ENCODE measurements around the gene WWC2.

DNA sequence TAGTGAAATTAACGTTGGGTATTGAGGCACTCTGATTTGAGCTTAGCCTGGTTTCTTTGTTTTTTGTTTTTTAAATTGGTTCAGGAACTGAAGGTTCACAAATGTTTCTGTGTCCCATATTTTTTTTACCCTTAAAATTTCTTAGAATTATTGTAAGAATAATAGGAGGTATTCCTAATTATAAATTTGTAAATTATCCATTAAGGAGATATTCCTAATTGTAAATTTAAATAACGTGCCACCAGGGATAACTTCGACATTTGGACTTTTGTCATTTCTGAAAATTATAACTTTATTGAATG lies 1.2 kb downstream of the WWC2 start:
- no peak for TF ChIP-seq POLR2A (IDR thresholded peaks at IDR 0.05)
- TF ChIP-seq, protein P1, sequence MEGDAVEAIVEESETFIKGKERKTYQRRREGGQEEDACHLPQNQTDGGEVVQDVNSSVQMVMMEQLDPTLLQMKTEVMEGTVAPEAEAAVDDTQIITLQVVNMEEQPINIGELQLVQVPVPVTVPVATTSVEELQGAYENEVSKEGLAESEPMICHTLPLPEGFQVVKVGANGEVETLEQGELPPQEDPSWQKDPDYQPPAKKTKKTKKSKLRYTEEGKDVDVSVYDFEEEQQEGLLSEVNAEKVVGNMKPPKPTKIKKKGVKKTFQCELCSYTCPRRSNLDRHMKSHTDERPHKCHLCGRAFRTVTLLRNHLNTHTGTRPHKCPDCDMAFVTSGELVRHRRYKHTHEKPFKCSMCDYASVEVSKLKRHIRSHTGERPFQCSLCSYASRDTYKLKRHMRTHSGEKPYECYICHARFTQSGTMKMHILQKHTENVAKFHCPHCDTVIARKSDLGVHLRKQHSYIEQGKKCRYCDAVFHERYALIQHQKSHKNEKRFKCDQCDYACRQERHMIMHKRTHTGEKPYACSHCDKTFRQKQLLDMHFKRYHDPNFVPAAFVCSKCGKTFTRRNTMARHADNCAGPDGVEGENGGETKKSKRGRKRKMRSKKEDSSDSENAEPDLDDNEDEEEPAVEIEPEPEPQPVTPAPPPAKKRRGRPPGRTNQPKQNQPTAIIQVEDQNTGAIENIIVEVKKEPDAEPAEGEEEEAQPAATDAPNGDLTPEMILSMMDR (IDR thresholded peaks at IDR 0.05 in 4 of 5, conservative IDR thresholded peaks at IDR 0.05 in 1 of 5) = no peak

Data from gastrocnemius medialis (tissue), 4 donors.